ENCODE measurements around the gene C1QTNF8.

- no peak for TF ChIP-seq POLR2A (IDR thresholded peaks at IDR 0.05)
- TF ChIP-seq POLR2AphosphoS5 (IDR thresholded peaks at IDR 0.05) = no peak
Measured at GRCh38 chr16:1074379-1074649, 21.7 kb downstream of the C1QTNF8 start.
